ENCODE results near the gene UTP18.

GRCh38 chr17:51279183-51279582 lies 18.8 kb downstream of the UTP18 start:
- TF ChIP-seq, protein P1, sequence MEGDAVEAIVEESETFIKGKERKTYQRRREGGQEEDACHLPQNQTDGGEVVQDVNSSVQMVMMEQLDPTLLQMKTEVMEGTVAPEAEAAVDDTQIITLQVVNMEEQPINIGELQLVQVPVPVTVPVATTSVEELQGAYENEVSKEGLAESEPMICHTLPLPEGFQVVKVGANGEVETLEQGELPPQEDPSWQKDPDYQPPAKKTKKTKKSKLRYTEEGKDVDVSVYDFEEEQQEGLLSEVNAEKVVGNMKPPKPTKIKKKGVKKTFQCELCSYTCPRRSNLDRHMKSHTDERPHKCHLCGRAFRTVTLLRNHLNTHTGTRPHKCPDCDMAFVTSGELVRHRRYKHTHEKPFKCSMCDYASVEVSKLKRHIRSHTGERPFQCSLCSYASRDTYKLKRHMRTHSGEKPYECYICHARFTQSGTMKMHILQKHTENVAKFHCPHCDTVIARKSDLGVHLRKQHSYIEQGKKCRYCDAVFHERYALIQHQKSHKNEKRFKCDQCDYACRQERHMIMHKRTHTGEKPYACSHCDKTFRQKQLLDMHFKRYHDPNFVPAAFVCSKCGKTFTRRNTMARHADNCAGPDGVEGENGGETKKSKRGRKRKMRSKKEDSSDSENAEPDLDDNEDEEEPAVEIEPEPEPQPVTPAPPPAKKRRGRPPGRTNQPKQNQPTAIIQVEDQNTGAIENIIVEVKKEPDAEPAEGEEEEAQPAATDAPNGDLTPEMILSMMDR (IDR thresholded peaks at IDR 0.05 in 8 of 11, conservative IDR thresholded peaks at IDR 0.05 in 3 of 11), result no peak
- TF ChIP-seq POLR2A (IDR thresholded peaks at IDR 0.05), result no peak
- TF ChIP-seq POLR2AphosphoS5 (IDR thresholded peaks at IDR 0.05), result no peak
